ENCODE results near the gene LEMD2.

LEMD2 gene

GRCh38 chr6:33744001-33744848 is 44.7 kb downstream of the LEMD2 start (continued):
- peak; percentile 75 for TF ChIP-seq ZNF341 (tag by site-specific recombination; IDR thresholded peaks at IDR 0.05; ENCODE audit: low read depth)
- TF ChIP-seq ZSCAN4 (tag by site-specific recombination; IDR thresholded peaks at IDR 0.05): peak; percentile 92
- no peak for TF ChIP-seq ZNF266 (tag by site-specific recombination; IDR thresholded peaks at IDR 0.05; ENCODE audit: low read depth)
- TF ChIP-seq ZNF664 (tag by site-specific recombination; IDR thresholded peaks at IDR 0.05): no peak
- peak; percentile 71 for TF ChIP-seq ZNF324 (tag by site-specific recombination; IDR thresholded peaks at IDR 0.05)
- TF ChIP-seq KLF9 (tag by site-specific recombination; IDR thresholded peaks at IDR 0.05; ENCODE audit: low read depth): no peak
- TF ChIP-seq REPIN1 (tag by site-specific recombination; IDR thresholded peaks at IDR 0.05; ENCODE audit: low read depth): 0 out of 2 replicates have a peak, but pooled peaks have one; percentile 31
- TF ChIP-seq PATZ1 (tag by site-specific recombination; IDR thresholded peaks at IDR 0.05): peak; percentile 72
- no peak for TF ChIP-seq ZNF157 (tag by site-specific recombination; IDR thresholded peaks at IDR 0.05)
- TF ChIP-seq GLI4 (tag by site-specific recombination; IDR thresholded peaks at IDR 0.05): peak; percentile 54; the same call in 1 of the 2 replicates
- no peak for TF ChIP-seq ZNF837 (tag by site-specific recombination; IDR thresholded peaks at IDR 0.05)
- TF ChIP-seq ZNF561 (tag by site-specific recombination; IDR thresholded peaks at IDR 0.05; ENCODE audit: borderline replicate concordance): no peak
- peak; percentile 24; the same call in 1 of the 2 replicates for TF ChIP-seq ZNF10 (tag by site-specific recombination; IDR thresholded peaks at IDR 0.05)
- TF ChIP-seq, protein P1, sequence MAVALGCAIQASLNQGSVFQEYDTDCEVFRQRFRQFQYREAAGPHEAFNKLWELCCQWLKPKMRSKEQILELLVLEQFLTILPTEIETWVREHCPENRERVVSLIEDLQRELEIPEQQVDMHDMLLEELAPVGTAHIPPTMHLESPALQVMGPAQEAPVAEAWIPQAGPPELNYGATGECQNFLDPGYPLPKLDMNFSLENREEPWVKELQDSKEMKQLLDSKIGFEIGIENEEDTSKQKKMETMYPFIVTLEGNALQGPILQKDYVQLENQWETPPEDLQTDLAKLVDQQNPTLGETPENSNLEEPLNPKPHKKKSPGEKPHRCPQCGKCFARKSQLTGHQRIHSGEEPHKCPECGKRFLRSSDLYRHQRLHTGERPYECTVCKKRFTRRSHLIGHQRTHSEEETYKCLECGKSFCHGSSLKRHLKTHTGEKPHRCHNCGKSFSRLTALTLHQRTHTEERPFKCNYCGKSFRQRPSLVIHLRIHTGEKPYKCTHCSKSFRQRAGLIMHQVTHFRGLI (tag by site-specific recombination; IDR thresholded peaks at IDR 0.05): no peak
- TF ChIP-seq ZNF701 (tag by site-specific recombination; IDR thresholded peaks at IDR 0.05): no peak
- TF ChIP-seq ZNF48 (tag by site-specific recombination; IDR thresholded peaks at IDR 0.05): no peak
- peak; percentile 98 for TF ChIP-seq SCRT2 (tag by site-specific recombination; IDR thresholded peaks at IDR 0.05)
- no peak for TF ChIP-seq ZFP41 (tag by site-specific recombination; IDR thresholded peaks at IDR 0.05; ENCODE audit: borderline replicate concordance)
- TF ChIP-seq GLIS1 (tag by site-specific recombination; IDR thresholded peaks at IDR 0.05): peak; percentile 37
- TF ChIP-seq, protein P2, sequence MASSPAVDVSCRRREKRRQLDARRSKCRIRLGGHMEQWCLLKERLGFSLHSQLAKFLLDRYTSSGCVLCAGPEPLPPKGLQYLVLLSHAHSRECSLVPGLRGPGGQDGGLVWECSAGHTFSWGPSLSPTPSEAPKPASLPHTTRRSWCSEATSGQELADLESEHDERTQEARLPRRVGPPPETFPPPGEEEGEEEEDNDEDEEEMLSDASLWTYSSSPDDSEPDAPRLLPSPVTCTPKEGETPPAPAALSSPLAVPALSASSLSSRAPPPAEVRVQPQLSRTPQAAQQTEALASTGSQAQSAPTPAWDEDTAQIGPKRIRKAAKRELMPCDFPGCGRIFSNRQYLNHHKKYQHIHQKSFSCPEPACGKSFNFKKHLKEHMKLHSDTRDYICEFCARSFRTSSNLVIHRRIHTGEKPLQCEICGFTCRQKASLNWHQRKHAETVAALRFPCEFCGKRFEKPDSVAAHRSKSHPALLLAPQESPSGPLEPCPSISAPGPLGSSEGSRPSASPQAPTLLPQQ (tag by site-specific recombination; IDR thresholded peaks at IDR 0.05): peak; percentile 60
- no peak for TF ChIP-seq HOXC10 (CRISPR knock-in tag; IDR thresholded peaks at IDR 0.05)
- 0 out of 2 replicates have a peak, but pooled peaks have one; percentile 39 for TF ChIP-seq ZNF629 (tag by site-specific recombination; IDR thresholded peaks at IDR 0.05)
- peak; percentile 55 for TF ChIP-seq ZNF777 (tag by site-specific recombination; IDR thresholded peaks at IDR 0.05; ENCODE audit: borderline replicate concordance)
- no peak for TF ChIP-seq MEIS1 (CRISPR knock-in tag; IDR thresholded peaks at IDR 0.05; ENCODE audit: borderline replicate concordance)
- no peak for TF ChIP-seq ZNF19 (tag by site-specific recombination; IDR thresholded peaks at IDR 0.05; ENCODE audit: low read depth)
- no peak for TF ChIP-seq SETDB1 (IDR thresholded peaks at IDR 0.05; ENCODE audit: insufficient read length, low read length)
- 0 out of 2 replicates have a peak, but pooled peaks have one; percentile 56 for TF ChIP-seq ZNF221 (tag by site-specific recombination; IDR thresholded peaks at IDR 0.05; ENCODE audit: borderline replicate concordance)
- TF ChIP-seq, protein P3, sequence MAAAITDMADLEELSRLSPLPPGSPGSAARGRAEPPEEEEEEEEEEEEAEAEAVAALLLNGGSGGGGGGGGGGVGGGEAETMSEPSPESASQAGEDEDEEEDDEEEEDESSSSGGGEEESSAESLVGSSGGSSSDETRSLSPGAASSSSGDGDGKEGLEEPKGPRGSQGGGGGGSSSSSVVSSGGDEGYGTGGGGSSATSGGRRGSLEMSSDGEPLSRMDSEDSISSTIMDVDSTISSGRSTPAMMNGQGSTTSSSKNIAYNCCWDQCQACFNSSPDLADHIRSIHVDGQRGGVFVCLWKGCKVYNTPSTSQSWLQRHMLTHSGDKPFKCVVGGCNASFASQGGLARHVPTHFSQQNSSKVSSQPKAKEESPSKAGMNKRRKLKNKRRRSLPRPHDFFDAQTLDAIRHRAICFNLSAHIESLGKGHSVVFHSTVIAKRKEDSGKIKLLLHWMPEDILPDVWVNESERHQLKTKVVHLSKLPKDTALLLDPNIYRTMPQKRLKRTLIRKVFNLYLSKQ (tag by site-specific recombination; IDR thresholded peaks at IDR 0.05; ENCODE audit: borderline replicate concordance): no peak
- TF ChIP-seq ZBTB21 (tag by site-specific recombination; IDR thresholded peaks at IDR 0.05): 0 out of 2 replicates have a peak, but pooled peaks have one; percentile 16
- TF ChIP-seq ZNF549 (tag by site-specific recombination; IDR thresholded peaks at IDR 0.05): no peak
- TF ChIP-seq ZNF521 (tag by site-specific recombination; IDR thresholded peaks at IDR 0.05): no peak
- TF ChIP-seq ZNF2 (tag by site-specific recombination; IDR thresholded peaks at IDR 0.05): 0 out of 2 replicates have a peak, but pooled peaks have one; percentile 75
- no peak for TF ChIP-seq ZNF791 (tag by site-specific recombination; IDR thresholded peaks at IDR 0.05)

Data from HEK293 (cell line).